GM10847 (cell line): ENCODE measurements around the gene CACNA1F.
A peak's percentile ranks its signal among the peaks of the same experiment; 100 is the strongest.

Experiments used
- POLR2A ChIP-seq: IDR thresholded peaks from 2 replicates; pipeline ENCODE4 v1.6.1; 2011; ENCODE audit not compliant: insufficient read length; ENCODE audit errors: extremely low read depth

Gene CACNA1F

GRCh38 chrX:49214416-49214815 lies 18.7 kb downstream of the CACNA1F start:
- TF ChIP-seq POLR2A = no peak

GRCh38 chrX:49212861-49213260 lies 20.3 kb downstream of the CACNA1F start:
- no peak for TF ChIP-seq POLR2A

DNA sequence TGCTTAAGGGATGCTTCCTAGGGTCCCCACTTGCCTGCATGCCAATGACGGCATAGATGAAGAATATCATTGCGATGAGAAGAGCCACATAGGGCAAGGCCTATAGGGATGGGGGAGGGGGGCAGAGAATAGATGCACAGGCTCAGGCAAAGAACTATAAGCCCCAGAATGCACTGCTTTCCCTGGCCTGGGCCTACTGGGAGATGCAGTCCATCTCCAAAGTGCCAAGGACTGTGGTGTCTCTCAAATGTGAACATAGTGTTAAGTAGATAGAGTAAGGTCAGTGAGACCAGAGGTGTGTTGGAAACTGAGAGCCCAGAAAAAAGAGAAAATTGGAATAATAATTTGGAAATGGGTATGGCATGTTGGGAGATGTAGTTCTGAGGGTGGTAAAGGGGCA lies 20.9 kb downstream of the CACNA1F start:
- TF ChIP-seq POLR2A = no peak

GRCh38 chrX:49211074-49211473 lies 22.1 kb downstream of the CACNA1F start:
- TF ChIP-seq POLR2A = no peak

DNA sequence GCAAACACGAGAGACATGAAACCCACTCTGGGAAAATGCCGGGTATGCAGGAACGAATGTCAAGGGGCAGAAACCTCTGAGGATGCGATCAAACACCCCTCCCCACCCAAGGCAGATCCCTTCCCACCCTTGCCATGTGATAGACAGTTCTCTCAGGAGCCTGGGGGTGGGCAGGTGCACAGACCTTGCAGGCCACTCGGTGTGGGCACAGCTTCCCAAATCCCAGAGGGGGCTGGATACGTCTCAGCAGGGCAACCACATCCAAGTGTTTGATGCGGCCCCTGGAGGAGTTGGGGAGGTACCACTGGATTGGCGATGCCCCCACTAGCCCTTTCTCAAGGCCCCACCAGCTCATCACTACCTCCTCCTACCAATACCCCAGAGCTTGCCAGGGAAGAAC lies 22.7 kb downstream of the CACNA1F start:
- TF ChIP-seq POLR2A = no peak

- TF ChIP-seq POLR2A = no peak
Observed at GRCh38 chrX:49209434-49210251, 23.5 kb downstream of the CACNA1F start.

DNA sequence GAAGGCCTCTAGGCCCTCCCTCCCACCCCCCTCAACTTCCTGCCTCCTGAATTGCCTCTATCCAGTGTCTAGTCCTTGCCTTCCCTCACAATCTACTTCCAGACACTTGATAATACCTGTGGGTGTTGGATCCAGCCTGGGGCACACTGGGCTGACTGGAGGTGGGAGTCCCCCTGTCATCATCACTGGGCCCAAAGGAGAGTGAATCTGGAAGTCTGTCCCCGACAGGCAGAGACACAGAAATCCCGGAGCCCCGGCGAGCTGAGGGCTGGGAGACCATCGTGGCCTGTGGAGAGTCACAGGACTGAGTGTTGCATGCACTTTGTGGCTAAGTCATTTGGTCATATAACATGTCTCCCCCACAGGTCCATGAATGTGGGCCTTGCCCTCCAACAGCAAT lies 24.7 kb downstream of the CACNA1F start:
- no peak for TF ChIP-seq POLR2A

DNA sequence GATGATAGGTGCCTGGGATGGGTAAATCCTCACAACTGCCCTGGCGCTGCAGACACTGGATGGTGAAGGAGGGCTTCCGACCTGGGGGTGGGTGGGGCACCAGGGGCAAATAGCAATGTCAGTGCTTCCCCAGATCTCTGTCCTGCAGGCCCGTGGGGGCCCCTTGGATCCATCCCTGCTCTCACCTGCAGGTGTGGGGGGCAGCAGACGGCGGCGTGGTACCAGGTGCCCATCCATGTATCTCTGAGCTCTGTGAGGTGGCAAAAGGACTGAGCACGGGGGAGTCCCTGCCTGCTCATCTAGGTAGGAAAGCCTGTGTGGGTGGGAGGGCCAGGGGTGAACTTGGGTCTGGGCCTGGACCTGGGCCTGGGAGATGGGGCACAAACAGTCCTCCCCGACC lies 26.6 kb downstream of the CACNA1F start:
- no peak for TF ChIP-seq POLR2A

DNA sequence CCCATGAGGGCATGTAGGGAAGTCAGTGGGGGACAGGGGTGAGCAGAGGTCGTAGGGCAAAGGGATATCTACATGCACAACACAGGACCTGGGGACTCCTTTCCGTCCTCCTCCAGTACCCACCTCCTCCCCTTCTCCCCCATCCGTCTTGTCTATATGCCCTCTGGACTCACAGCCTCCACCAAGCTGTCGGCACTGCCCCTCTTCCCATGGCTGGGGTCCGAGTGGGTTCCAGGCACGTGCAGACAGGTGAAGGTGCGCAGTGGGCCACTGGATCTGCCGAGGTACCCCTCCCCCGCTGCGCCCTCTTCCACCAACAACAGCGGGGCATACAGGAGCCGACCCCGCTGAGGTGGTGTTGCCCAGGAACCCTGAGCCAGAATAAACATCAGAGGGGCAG lies 27.7 kb downstream of the CACNA1F start:
- no peak for TF ChIP-seq POLR2A

- TF ChIP-seq POLR2A = no peak
Observed at GRCh38 chrX:49204709-49205108, 28.4 kb downstream of the CACNA1F start.

DNA sequence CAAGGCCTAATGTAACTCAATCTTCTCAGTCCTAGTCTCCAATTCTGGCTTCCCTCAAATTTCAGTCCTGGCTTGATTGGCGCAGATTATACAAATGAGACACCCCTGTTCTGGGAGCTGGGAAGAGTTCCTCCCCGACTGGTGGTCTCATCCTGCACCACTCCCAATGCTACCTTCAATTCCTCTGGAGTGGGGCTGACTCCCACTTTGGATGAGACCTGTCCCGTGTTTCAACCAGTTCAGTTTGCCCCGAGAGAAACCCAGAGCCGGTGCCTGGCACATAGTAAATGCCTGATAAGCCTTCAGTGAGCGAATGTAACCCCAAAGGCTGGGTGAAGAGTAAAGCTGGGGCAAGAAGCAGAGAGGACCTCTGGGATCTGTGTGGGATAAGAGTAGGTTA lies 29.1 kb downstream of the CACNA1F start:
- TF ChIP-seq POLR2A = no peak

- TF ChIP-seq POLR2A = no peak
Observed at GRCh38 chrX:49203536-49203935, 29.6 kb downstream of the CACNA1F start.

DNA sequence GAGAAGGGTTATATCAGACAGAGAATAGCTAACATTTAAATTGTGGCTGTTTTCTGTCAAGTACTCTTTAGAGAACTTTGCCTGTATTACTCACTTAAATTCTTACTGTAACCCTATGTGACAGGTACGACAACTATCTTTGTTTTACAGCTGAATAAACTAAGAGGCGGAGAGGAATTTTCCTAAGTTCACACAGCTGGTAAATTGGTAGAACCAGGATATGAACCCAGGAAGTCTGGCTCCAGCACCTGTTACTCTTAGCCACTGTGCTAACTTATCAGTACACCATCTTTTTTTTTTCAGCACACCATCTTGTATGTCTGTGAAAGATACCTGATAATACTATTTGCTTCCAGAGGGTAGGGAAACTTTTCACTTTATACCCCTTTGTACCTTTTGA lies 31.1 kb downstream of the CACNA1F start:
- no peak for TF ChIP-seq POLR2A

DNA sequence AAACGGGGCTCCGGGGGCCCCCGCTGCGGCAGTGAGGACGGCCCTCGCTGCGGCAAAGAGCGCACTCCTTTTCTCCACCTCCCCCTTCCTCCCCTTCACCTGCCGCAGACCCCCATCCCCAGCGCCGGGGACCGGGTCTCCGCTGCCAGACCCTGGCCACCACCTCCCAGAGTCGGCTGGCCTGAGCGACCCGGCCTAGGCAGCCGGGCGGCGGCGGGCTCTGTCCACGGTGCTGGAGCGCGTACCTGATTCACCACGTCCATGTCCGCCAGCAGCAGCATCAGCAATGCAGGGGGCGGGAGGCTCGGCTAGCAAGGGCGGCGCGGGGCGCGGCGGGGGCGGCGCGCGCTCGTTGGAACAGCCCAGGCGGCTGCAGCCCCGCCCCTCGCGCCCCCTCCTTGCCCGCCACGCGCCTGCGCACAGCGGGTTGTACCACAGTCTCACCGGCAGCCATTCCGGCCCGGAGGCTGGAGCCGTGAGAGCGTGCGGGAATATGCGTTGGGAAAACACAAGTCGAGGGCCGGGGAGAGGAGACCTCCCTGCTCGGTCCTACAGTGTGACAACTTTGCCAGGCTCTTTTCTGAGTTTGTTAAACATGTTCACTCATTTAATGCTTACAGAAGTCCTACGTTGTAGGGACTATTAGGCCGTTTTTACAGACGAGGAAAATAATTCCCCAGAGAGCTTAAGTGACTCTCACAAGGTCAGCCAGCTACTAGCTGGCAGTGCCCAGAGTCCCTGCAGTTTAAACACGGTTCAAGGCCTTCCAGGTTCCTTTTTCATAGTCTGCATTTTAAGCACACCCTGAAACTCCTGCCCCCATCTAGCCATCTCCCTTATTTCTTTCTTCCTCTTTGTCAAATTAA lies 33.0 kb downstream of the CACNA1F start, which contains the start of gene SYP:
Gene SYP (minus strand): TSS at position 288 of the 866 bp plus-strand sequence. CDS start 7 bp downstream, at position 281.
- TF ChIP-seq POLR2A = peak; percentile 81

GRCh38 chrX:49199315-49199595 lies 33.9 kb downstream of the CACNA1F start:
- TF ChIP-seq POLR2A = no peak
